Mucosa of descending colon (tissue), 3 donors: Measurements from ENCODE around the gene WDR45B. TPM values are rescaled to one million over a fixed set of nuclear protein-coding genes. Genes with fewer than 3 reads are reported as not detected.

ENCODE experiments used
- ATAC-seq: fragments of 200-7000 bp; cut with Tn5 transposase; one replicate; pipeline ENCODE4 v1.9.1; 2020; ENCODE audit warnings: mild to moderate bottlenecking, moderate library complexity
- DNase-seq, 3 donors: peaks; one replicate each; pipeline ENCODE4 v3.0.0-alpha.2; 2020
- H3K36me3 ChIP-seq: fragments of 200-600 bp; one replicate; pipeline ENCODE4 v1.8.0; 2021; ENCODE audit warnings: low read depth, mild to moderate bottlenecking
- H3K4me1 ChIP-seq: fragments of 200-600 bp; one replicate; pipeline ENCODE4 v1.8.0; 2021; ENCODE audit warnings: low read depth, mild to moderate bottlenecking
- H3K4me3 ChIP-seq: fragments of 200-600 bp; one replicate; pipeline ENCODE4 v1.8.0; 2021; ENCODE audit warnings: mild to moderate bottlenecking
- H3K9me3 ChIP-seq: fragments of 200-600 bp; one replicate; pipeline ENCODE4 v1.8.0; 2021; ENCODE audit warnings: mild to moderate bottlenecking
- CTCF ChIP-seq: fragments of 200-600 bp; IDR thresholded peaks from one replicate; pipeline ENCODE4 v1.8.0; 2022; ENCODE audit warnings: antibody characterized with exemption, mild to moderate bottlenecking
- intact Hi-C, 2 donors: fragments of 100-400 bp; cut with DNase I in 1 of 2; cut with micrococcal nuclease in 1 of 2; formaldehyde crosslinking; loops; one replicate each; pipeline versions ENCODE4 v1.11.0 to v1.11.1; 2022; cut with DNase I, micrococcal nuclease
- total RNA-seq, 3 donors: library from RNA; stranded (reverse); fragmentation: NEBNext Ultra II Directional in 2 of 3; extraction: Animal tissue kit (Norgen Biotek cat#: 25700) in 2 of 3; gene quantifications; one replicate each; pipeline versions ENCODE4 v1.2.1 to v1.2.4, GENCODE V29; 2021 to 2023
- donor health status: DM: no; HTN: no; CAD: no; lungs with moderate emphysema.
- donor health status: DM: no; HTN: no; CAD: no.
- donor health status: DM: no; HTN: yes; CAD: no.

Gene WDR45B
- total RNA-seq, 3 donors from 2014 or later = 69.0 to 76.0 (median 74.4) TPM

- DNase-seq = no peak
- intact Hi-C loops = no loop called here
- no peak for TF ChIP-seq CTCF
- no peaks in the 10 kb centered on the region for H3K9me3 ChIP-seq
- H3K4me3 ChIP-seq = no peak overlapping the region
- ATAC-seq = no peak
- H3K4me1 ChIP-seq = peaks cover 10% of the 10 kb centered on the region
- H3K36me3 ChIP-seq = peaks cover 6% of the 10 kb centered on the region
Observed at GRCh38 chr17:82604532-82604931, 43.7 kb downstream of the WDR45B start.

GRCh38 chr17:82603981-82604448 lies 44.2 kb downstream of the WDR45B start:
- DNase-seq = peak; percentile 62 to 87 (median 72)
- no peak for TF ChIP-seq CTCF
- Histone ChIP-seq H3K9me3 (no peaks in the 10 kb centered on the region), H3K4me1 (peaks cover 10% of the 10 kb centered on the region), H3K36me3 (peaks cover 6% of the 10 kb centered on the region), H3K4me3 (no peak overlapping the region)
- intact Hi-C loops = no loop called here
- peak; percentile 72 for ATAC-seq

GRCh38 chr17:82602986-82603710 lies 45.1 kb downstream of the WDR45B start:
- Histone ChIP-seq H3K9me3 (no peaks in the 10 kb centered on the region), H3K4me1 (peaks cover 10% of the 10 kb centered on the region), H3K36me3 (peaks cover 6% of the 10 kb centered on the region), H3K4me3 (no peak overlapping the region)
- no peak for TF ChIP-seq CTCF
- intact Hi-C loops = no loop called here
- DNase-seq = no peak
- ATAC-seq = no peak

- Histone ChIP-seq H3K4me1 (peaks cover 10% of the 10 kb centered on the region), H3K36me3 (peaks cover 6% of the 10 kb centered on the region), H3K4me3 (no peak overlapping the region), H3K9me3 (no peaks in the 10 kb centered on the region)
- no peak for ATAC-seq
- TF ChIP-seq CTCF = no peak
- intact Hi-C loops = no loop called here
- no peak for DNase-seq
Observed at GRCh38 chr17:82602487-82602886, 45.8 kb downstream of the WDR45B start.

- Histone ChIP-seq H3K36me3 (peaks cover 6% of the 10 kb centered on the region), H3K4me1 (peaks cover 15% of the 10 kb centered on the region), H3K9me3 (no peaks in the 10 kb centered on the region), H3K4me3 (no peak overlapping the region)
- TF ChIP-seq CTCF = no peak
- no peak for ATAC-seq
- intact Hi-C loops = no loop called here
- DNase-seq = no peak
Observed at GRCh38 chr17:82601447-82602000, 46.7 kb downstream of the WDR45B start.
